WTC11 (cell line): ENCODE results near the gene MTFP1. TPM values are rescaled to one million over a fixed set of nuclear protein-coding genes. Genes with fewer than 3 reads are reported as not detected.

ENCODE experiments used
- total RNA-seq: library from RNA; stranded (reverse); gene quantifications from 3 replicates; pipeline ENCODE4 v1.2.3, GENCODE V29; 2021

The MTFP1 gene
- total RNA-seq, 1 experiment from 2014 or later: 75.0 TPM

Other genes with a start within 250 kb of the MTFP1 start
- 4.6 to 7.2 TPM (median 6.1 TPM) in 3 replicates for gene LIF, start 179.0 kb upstream of the MTFP1 start, total RNA-seq
- not detected in 3 replicates for gene OSM, start 158.9 kb upstream of the MTFP1 start, total RNA-seq
- gene CASTOR1, start 136.3 kb upstream of the MTFP1 start, total RNA-seq: 15.8 to 18.6 TPM (median 16.0 TPM) in 3 replicates
- 7.5 to 11.1 TPM (median 9.6 TPM) in 3 replicates for gene TBC1D10A, start 98.8 kb upstream of the MTFP1 start, total RNA-seq
- 214 to 272 TPM (median 227 TPM) in 3 replicates for gene SF3A1, start 68.9 kb upstream of the MTFP1 start, total RNA-seq
- 3.8 to 6.5 TPM (median 4.2 TPM) in 3 replicates for gene CCDC157, start 68.8 kb upstream of the MTFP1 start, total RNA-seq
- 25.4 to 28.6 TPM (median 27.6 TPM) in 3 replicates for gene RNF215, start 38.4 kb upstream of the MTFP1 start, total RNA-seq
- 2.4 to 3.9 TPM (median 3.9 TPM) in 3 replicates for gene SEC14L2, start 28.8 kb upstream of the MTFP1 start, total RNA-seq
- not detected in 3 replicates for gene SEC14L3, start 46.2 kb downstream of the MTFP1 start, total RNA-seq
- 1.9 to 2.9 TPM (median 2.8 TPM) in 3 replicates for gene SEC14L4, start 79.9 kb downstream of the MTFP1 start, total RNA-seq
- 1.6 to 2.0 TPM (median 1.7 TPM) in 3 replicates for gene SEC14L6, start 121.0 kb downstream of the MTFP1 start, total RNA-seq
- gene GAL3ST1, start 148.9 kb downstream of the MTFP1 start, total RNA-seq: 11.0 to 11.6 TPM (median 11.2 TPM) in 3 replicates
- 108 to 128 TPM (median 109 TPM) in 3 replicates for gene PES1, start 166.1 kb downstream of the MTFP1 start, total RNA-seq
- gene TCN2, start 181.4 kb downstream of the MTFP1 start, total RNA-seq: 34.7 to 39.0 TPM (median 36.7 TPM) in 3 replicates
- 5.2 to 5.5 TPM (median 5.3 TPM) in 3 replicates for gene SLC35E4, start 210.0 kb downstream of the MTFP1 start, total RNA-seq
- 4.2 to 4.4 TPM (median 4.3 TPM) in 3 replicates for gene DUSP18, start 242.1 kb downstream of the MTFP1 start, total RNA-seq